ENCODE data around the gene BABAM2. TPM values are rescaled to one million over a fixed set of nuclear protein-coding genes. Genes with fewer than 3 reads are reported as not detected.

The BABAM2 gene
- total RNA-seq, 1 experiment from 2014 or later, result 57.6 TPM

GRCh38 chr2:28085201-28085600, 194.7 kb downstream of the BABAM2 start:
- DNase-seq (ENCODE audit: unreplicated experiment), result no peak
- CTCF ChIA-PET, result no interaction called here

GRCh38 chr2:28086611-28087010, 196.1 kb downstream of the BABAM2 start:
- H3K4me1 Mint-ChIP-seq (ENCODE audit: insufficient read depth, unreplicated experiment), result peaks cover 20% of the 10 kb centered on the region
- CTCF ChIA-PET, result interaction anchor here (1.1 kb wide), 1 partner anchor 9 kb away, joined by 3 read pairs; no protein-coding TSS in a partner anchor
- H3K36me3 Mint-ChIP-seq (ENCODE audit: insufficient read depth, unreplicated experiment), result peaks cover 6% of the 10 kb centered on the region
- H3K4me3 Mint-ChIP-seq (ENCODE audit: unreplicated experiment), result no peak overlapping the region
- no peak for DNase-seq (ENCODE audit: unreplicated experiment)
- no TSS peak for BruUV-seq (replicated peaks)
- H3K9me3 Mint-ChIP-seq (ENCODE audit: unreplicated experiment), result no peaks in the 10 kb centered on the region
- POLR2A ChIA-PET, result interaction anchor here (1.0 to 1.7 kb wide), 3 partner anchors 10 to 287 kb away, joined by 3 to 8 read pairs (median 3); no protein-coding TSS in a partner anchor
- no peaks in the 10 kb centered on the region for H3K27me3 Mint-ChIP-seq (ENCODE audit: insufficient read depth, unreplicated experiment)
- intact Hi-C loops (cut with micrococcal nuclease), result loop anchor here (10.0 kb wide), 1 partner anchor 308 kb away; the partner anchor contains the start of gene FOSL2
- H3K27ac Mint-ChIP-seq (ENCODE audit: low read depth, unreplicated experiment), result no peak overlapping the region
- no peak for TF ChIP-seq CTCF (IDR thresholded peaks at IDR 0.05; ENCODE audit: unreplicated experiment)

More at GRCh38 chr2:28085201-28085600, 194.7 kb downstream of the BABAM2 start:
- no peak for TF ChIP-seq CTCF (IDR thresholded peaks at IDR 0.05; ENCODE audit: unreplicated experiment)
- no peak overlapping the region for H3K4me3 Mint-ChIP-seq (ENCODE audit: unreplicated experiment)
- H3K27ac Mint-ChIP-seq (ENCODE audit: low read depth, unreplicated experiment), result no peak overlapping the region
- no peaks in the 10 kb centered on the region for H3K9me3 Mint-ChIP-seq (ENCODE audit: unreplicated experiment)
- no peaks in the 10 kb centered on the region for H3K27me3 Mint-ChIP-seq (ENCODE audit: insufficient read depth, unreplicated experiment)
- peaks cover 6% of the 10 kb centered on the region for H3K36me3 Mint-ChIP-seq (ENCODE audit: insufficient read depth, unreplicated experiment)
- POLR2A ChIA-PET, result interaction anchor here (0.7 kb wide), 1 partner anchor 11 kb away, joined by 3 read pairs; no protein-coding TSS in a partner anchor
- BruUV-seq (replicated peaks), result no TSS peak
- peaks cover 20% of the 10 kb centered on the region for H3K4me1 Mint-ChIP-seq (ENCODE audit: insufficient read depth, unreplicated experiment)
- intact Hi-C loops (cut with micrococcal nuclease), result loop anchor here (10.0 kb wide), 1 partner anchor 310 kb away; the partner anchor contains the start of gene FOSL2

- Mint-ChIP-seq H3K27me3 (ENCODE audit: insufficient read depth, unreplicated experiment) (no peaks in the 10 kb centered on the region), H3K4me3 (ENCODE audit: unreplicated experiment) (no peak overlapping the region), H3K4me1 (ENCODE audit: insufficient read depth, unreplicated experiment) (peaks cover 20% of the 10 kb centered on the region), H3K36me3 (ENCODE audit: insufficient read depth, unreplicated experiment) (peaks cover 4% of the 10 kb centered on the region), H3K27ac (ENCODE audit: low read depth, unreplicated experiment) (peak overlapping the region; percentile 12), H3K9me3 (ENCODE audit: unreplicated experiment) (no peaks in the 10 kb centered on the region)
- no peak for TF ChIP-seq CTCF (IDR thresholded peaks at IDR 0.05; ENCODE audit: unreplicated experiment)
- DNase-seq (ENCODE audit: unreplicated experiment), result peak; percentile 42
- intact Hi-C loops (cut with micrococcal nuclease), result loop anchor here (10.0 kb wide), 1 partner anchor 306 kb away; the partner anchor contains the start of gene FOSL2
- BruUV-seq (replicated peaks), result no TSS peak
- CTCF ChIA-PET, result interaction anchor here (0.6 to 0.7 kb wide), 2 partner anchors 142 to 217 kb away, joined by 3 read pairs; no protein-coding TSS in a partner anchor
- POLR2A ChIA-PET, result interaction anchor here (0.8 to 1.0 kb wide), 2 partner anchors 161 to 187 kb away, joined by 3 to 5 read pairs; no protein-coding TSS in a partner anchor
Observed at GRCh38 chr2:28088970-28089369, 198.4 kb downstream of the BABAM2 start.

GRCh38 chr2:28089486-28089885, 199.0 kb downstream of the BABAM2 start:
- ChIA-PET POLR2A (interaction anchor here (1.0 kb wide), 1 partner anchor 161 kb away, joined by 5 read pairs; no protein-coding TSS in a partner anchor), CTCF (interaction anchor here (0.6 to 0.7 kb wide), 2 partner anchors 142 to 218 kb away, joined by 3 read pairs; no protein-coding TSS in a partner anchor)
- intact Hi-C loops (cut with micrococcal nuclease), result loop anchor here (10.0 kb wide), 1 partner anchor 305 kb away; the partner anchor contains the start of gene FOSL2
- H3K4me1 Mint-ChIP-seq (ENCODE audit: insufficient read depth, unreplicated experiment), result peaks cover 15% of the 10 kb centered on the region
- no peak for TF ChIP-seq CTCF (IDR thresholded peaks at IDR 0.05; ENCODE audit: unreplicated experiment)
- no TSS peak for BruUV-seq (replicated peaks)
- DNase-seq (ENCODE audit: unreplicated experiment), result no peak
- no peak overlapping the region for H3K4me3 Mint-ChIP-seq (ENCODE audit: unreplicated experiment)
- no peaks in the 10 kb centered on the region for H3K36me3 Mint-ChIP-seq (ENCODE audit: insufficient read depth, unreplicated experiment)
- peak overlapping the region; percentile 12 for H3K27ac Mint-ChIP-seq (ENCODE audit: low read depth, unreplicated experiment)
- no peaks in the 10 kb centered on the region for H3K9me3 Mint-ChIP-seq (ENCODE audit: unreplicated experiment)
- no peaks in the 10 kb centered on the region for H3K27me3 Mint-ChIP-seq (ENCODE audit: insufficient read depth, unreplicated experiment)

All from MCF 10A (cell line).